Hematopoietic multipotent progenitor cell treated with erythropoietin and hydrocortisone succinate and interleukin-3 and kit ligand, for 15 days (in vitro differentiated cells): ENCODE data around the gene LHX2.

ENCODE experiments used
- DNase-seq: peaks from one replicate; pipeline ENCODE4 v3.0.0-alpha.2; 2015; ENCODE audit warnings: low spot score

LHX2 gene

DNA sequence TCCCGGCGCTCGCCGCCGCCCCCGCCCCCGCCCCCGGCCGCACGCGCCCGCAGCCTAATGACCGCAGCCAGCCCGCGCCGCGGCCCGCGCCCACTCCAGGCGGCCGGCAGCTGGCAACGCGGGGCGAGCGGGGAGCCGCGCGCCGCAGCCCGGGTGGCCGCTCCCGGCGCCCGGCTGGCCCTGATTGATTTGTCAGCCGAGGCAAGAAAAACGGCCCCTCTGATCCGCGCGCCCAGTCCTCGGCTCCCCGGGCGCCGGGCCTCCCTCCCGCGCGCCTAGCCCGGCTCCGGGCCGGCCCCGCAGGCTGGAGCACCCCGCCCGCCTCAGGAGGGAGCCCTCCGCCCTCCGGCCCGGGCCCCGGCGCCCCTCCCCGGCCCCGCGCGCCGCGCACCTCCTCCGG lies 11.9 kb upstream of the LHX2 start:
- DNase-seq: no peak

GRCh38 chr9:124000161-124000783 lies 11.3 kb upstream of the LHX2 start:
- DNase-seq: no peak

- no peak for DNase-seq
Observed at GRCh38 chr9:124000784-124001457, 10.6 kb upstream of the LHX2 start.

DNA sequence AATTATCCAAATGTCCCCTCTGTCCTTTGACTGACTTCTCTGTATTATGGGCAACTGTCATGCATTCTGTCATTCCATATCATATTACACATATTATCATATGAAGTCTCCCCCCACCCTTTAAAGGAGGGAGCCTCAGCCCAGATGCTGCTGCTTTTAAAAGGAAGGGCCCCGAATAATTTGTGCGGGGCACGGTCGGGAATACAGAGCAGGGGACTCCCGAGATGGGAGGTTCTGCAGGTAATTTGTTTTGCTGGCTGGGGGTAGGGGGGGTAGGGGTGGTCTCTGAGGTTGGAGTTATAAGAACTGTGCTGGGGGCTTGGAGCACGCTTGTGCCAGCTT lies 10.1 kb upstream of the LHX2 start:
- no peak for DNase-seq

DNA sequence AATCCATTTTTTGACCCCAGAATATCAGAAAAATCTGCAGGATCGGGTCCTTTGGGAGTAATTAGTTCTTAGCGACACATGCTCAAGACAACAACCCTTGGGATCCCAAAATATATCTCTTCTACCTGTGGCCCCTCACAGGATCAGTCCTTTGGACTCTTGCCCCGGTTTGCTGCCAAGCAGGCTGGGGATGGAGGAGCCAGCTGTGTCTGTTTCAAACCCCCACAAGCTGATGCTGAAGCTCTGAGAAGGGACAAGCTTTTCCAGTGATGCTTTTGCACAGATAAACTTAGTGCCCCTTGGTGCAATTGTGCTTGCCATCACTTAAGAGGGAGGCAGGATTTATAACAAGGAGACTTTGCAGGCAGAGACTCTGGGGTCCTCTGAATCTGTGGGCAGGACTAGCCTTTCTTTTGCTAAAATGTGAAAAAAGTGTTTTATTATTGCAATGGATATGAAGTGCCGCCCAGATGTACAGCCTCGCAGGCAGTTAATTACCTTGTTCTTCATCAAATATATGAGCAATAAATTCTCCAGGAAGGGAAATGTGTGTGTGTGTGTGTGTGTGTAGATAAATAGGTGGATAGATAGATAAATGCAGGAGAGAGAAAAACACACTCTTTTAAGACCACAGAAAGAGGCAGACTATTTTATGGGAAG lies 9.6 kb upstream of the LHX2 start:
- no peak for DNase-seq

- DNase-seq: no peak
Observed at GRCh38 chr9:124003636-124004349, 7.8 kb upstream of the LHX2 start.

DNA sequence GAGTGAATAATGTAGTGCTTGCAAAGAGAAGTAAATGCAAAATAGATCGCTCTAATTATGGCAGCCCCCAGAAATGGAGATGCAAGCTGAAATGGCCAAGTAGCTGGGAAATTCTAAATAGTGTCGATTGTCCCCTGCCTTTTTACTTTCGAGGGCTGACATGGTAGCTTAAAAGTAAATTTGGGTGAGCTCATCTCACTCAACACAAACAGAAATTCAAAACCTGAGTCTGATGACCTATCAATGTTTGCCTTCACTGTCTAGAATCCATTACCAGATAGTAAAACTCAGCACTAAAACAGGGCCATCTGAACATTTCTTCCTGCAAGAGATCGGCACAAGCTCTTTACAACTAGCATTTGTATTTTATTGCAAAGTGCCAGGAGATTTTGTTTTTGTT lies 7.0 kb upstream of the LHX2 start:
- DNase-seq: no peak

DNA sequence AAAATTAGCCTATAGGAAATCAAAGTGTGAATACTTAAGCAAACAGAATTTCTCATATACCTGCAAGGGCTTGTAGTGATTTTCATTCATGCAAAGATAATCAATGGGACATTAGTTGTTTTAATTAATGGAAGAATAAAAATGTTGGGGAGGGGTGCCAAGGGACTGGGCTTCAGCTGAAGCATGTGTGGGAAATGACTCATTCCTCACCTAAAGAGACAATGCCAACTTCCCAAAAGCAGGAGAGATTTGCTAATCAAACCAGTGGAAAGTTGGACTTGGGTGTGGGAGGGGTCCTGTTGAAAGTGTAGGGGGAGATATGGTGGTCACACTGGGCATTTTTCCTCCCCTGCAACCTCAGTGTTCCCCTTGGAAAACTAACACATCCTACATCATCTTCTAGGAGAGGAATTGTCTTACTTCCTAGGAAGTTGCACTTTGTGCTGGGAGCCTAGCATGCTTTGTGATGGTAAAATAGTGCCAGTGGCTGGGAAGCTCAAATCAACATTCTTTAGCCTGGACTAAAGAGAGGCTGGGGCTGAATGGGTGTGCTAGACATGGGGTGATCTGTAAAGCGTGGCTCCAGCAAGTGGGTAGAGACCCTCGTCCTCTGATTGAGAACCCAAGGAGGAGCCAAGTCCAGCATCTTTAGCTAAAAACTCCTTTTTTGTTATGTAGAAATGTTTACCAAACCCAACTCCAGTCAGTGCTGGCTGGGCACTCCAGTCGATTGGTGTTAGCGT lies 6.4 kb upstream of the LHX2 start:
- DNase-seq: no peak

GRCh38 chr9:124006448-124007361 lies 4.9 kb upstream of the LHX2 start:
- DNase-seq: no peak

GRCh38 chr9:124007565-124008302 lies 3.8 kb upstream of the LHX2 start:
- no peak for DNase-seq

DNA sequence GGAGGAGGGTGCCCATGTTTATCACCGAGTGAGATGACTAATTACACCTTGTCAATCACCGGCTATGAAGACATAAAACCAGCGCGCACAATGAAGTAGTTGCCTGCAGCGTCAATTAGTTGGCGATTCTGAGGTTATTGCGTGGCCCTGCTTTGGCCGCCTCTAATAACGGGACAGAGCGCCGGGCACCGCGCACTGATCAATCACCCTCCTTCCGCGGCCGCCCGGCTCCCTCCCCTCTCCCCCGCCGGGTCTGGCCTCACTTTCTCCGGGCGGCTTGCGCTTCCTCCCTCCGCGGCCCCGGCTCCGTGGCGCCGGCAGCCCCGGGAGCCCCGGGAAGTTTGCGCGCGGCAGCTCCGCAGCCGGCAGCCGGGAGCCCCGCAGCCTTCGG lies 3.3 kb upstream of the LHX2 start:
- no peak for DNase-seq

DNA sequence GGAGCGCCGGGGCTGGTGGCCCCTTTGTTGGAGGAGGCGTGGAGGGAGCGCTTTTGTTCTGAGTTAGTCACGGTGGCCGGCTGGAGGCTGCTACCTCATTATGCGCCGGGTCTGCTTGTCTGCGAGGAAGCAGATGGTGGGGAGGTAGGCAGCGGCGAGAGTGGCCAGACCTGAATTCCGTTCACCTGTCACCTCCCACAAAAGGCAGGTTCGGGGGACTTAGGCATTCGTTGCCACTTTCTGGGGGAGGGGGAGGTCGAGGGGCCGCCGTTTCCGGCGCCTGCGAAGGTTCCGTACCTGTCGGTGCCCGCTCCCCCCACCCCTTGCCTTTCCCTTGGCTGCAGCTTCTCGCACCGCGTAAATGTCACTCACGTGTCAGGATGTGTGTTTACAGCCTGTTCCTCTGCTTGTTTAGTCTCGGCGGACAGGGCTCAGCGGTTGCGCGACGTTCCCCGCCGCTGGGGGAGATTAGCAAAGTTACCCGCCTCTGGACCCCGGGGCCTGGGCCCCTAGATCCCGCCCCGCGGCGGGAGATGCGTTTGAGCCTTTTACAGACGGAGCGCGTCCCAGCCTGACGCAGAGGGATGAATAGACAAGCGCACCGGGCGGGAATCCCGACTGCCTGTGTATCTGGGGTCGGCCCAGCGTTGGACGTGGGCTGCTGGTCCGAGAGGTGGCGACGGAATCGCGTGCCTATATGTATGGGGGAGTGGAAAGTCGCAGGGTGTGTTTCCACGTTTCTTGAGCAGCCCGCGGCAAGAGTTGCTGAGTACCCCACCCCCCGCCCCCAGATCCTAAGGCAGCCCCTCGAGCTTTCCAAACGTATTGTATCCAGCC lies 2.7 kb upstream of the LHX2 start:
- DNase-seq: no peak

DNA sequence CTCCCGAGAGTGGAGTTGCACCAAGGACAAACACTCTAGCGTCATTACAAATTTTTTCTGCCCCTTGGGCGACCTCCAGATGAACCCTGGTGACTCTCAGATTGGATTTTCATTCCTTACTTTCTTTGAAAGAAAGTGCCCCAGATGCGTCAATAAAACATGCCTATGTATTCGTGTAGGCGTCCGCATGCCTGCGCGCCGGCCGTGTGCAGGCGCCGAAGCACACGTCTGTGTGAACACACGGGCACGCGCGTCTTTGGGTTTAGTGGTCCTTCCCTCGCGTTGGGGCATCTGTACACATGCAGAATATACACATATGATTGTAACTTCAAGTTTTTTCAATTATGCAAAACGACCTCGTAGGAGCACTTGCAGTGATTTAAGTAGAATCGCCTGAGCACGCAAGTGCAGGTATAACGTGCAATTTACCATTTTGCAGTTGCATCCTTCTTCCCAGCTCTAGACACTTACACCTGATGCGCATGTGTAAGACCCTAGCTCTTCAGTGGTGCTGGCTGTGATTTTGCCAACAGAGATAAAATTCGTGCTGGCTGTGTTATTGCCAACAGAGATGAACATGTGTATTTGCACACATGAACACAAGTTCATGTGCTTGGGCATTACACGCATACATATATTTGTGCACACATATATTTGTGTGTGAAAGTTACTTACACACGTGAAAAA lies 1.9 kb upstream of the LHX2 start:
- no peak for DNase-seq

DNA sequence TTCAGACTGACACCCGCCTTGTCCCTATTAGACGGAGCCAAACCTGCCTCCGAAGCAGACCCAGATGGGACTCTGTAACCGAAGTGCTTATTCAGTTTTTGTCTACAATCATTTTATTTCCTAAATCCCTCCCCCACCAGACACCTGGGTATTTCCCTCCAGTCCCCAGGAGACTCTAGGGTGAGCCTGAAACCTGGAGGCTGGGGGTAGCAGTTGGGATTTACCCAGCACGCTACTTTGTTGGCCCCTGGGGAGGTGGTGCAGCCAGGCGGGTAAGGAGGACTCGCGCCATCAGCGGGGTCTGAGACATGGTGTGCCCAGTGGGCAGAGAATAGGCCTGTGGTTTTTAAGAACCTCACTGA lies 1.3 kb upstream of the LHX2 start:
- DNase-seq: no peak

DNA sequence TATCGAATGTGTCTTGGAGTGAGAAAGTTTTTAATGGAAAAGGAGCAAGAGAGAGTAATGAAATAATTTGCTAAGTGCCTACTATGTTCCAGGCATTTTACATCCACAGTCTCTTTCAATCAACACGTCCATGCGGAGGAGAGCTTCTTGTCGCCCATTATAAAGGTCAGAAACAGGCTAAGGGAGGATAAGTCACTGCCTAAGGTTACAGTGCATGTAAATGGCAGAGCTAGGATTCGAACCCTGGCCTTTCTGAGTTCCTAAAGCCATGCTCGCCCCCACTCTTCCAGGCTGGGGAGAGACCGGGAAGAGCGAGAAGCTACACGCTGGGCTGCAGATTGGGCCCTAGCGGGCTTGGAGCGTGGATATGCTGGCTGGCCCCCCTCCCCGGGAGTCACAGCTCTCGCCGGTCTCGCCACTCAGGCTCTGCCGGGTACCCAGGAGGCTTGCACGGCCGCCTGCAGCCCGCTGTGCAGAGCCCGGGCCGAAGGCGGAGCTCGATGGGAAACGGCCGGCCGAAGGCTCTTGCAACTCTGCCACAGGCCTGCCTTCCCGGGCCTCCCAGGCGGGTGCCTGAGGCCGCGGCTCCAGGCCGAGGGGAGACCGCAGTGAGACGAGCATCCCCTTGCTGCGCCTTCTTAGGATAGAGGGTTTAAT lies 775 bp upstream of the LHX2 start:
- no peak for DNase-seq

- DNase-seq: no peak
Observed at GRCh38 chr9:124012368-124013301, 1.1 kb downstream of the LHX2 start.
